ENCODE results near the gene RDH12.

RDH12 gene

DNA sequence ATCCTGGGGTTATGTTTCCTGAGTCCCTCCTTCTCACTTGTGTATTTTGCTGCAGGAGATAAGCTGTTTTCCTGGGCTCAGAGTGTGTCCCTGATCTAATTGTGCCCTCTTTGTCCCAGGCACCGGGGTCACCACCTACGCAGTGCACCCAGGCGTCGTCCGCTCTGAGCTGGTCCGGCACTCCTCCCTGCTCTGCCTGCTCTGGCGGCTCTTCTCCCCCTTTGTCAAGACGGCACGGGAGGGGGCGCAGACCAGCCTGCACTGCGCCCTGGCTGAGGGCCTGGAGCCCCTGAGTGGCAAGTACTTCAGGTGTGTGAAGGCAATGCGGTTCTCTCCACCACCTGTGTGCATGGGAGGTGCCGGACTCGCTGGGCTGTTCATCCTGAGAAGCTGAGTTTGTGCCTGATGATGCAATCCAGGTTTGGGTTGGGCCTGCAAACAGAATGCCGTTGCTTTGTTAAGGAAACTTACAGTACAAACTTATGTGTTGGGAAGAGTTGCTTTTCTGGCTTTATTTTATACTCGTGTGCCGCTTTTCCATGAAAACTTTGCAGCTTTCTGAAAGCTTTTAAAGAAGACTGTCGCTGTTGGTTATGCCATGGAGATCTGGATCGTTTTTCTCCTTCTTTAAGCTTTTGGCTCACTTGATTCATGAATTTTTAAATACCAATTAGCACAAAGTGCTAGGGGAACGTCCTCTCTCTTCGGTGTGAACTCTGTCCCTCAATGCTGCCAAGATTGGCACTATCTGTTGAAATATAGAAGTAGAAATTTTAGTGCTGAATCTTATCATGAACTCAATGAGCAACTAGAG is 27.6 kb downstream of the RDH12 start:
- no peak for DNase-seq
- no peak overlapping the region for H3K4me3 ChIP-seq (ENCODE audit: low read depth, low read length)
- H3K27me3 ChIP-seq (ENCODE audit: insufficient read depth, low read depth, severe bottlenecking) = no peaks in the 10 kb centered on the region
- H3K9me3 ChIP-seq (ENCODE audit: severe bottlenecking) = no peaks in the 10 kb centered on the region
- TF ChIP-seq, protein P1, sequence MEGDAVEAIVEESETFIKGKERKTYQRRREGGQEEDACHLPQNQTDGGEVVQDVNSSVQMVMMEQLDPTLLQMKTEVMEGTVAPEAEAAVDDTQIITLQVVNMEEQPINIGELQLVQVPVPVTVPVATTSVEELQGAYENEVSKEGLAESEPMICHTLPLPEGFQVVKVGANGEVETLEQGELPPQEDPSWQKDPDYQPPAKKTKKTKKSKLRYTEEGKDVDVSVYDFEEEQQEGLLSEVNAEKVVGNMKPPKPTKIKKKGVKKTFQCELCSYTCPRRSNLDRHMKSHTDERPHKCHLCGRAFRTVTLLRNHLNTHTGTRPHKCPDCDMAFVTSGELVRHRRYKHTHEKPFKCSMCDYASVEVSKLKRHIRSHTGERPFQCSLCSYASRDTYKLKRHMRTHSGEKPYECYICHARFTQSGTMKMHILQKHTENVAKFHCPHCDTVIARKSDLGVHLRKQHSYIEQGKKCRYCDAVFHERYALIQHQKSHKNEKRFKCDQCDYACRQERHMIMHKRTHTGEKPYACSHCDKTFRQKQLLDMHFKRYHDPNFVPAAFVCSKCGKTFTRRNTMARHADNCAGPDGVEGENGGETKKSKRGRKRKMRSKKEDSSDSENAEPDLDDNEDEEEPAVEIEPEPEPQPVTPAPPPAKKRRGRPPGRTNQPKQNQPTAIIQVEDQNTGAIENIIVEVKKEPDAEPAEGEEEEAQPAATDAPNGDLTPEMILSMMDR (IDR thresholded peaks at IDR 0.05; ENCODE audit: low read depth, low read length) = no peak
- H3K27ac ChIP-seq = no peak overlapping the region
- no peaks in the 10 kb centered on the region for H3K36me3 ChIP-seq

DNA sequence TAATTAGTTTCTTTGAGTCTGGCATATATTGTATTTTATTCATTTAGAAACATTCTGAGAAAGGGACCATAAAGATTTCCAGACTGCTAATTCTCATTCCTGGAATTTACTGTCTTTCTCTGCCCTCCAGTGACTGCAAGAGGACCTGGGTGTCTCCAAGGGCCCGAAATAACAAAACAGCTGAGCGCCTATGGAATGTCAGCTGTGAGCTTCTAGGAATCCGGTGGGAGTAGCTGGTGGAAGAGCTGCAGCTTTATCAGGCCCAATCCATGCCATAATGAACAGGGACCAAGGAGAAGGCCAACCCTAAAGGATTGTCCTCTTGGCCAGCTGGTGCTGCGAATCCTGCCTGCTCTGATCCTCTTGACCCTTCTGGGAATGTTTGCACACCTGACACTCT is 31.9 kb downstream of the RDH12 start:
- H3K4me3 ChIP-seq (ENCODE audit: low read depth, low read length) = no peak overlapping the region
- H3K9me3 ChIP-seq (ENCODE audit: severe bottlenecking) = no peaks in the 10 kb centered on the region
- H3K27me3 ChIP-seq (ENCODE audit: insufficient read depth, low read depth, severe bottlenecking) = no peaks in the 10 kb centered on the region
- TF ChIP-seq, protein P1 (IDR thresholded peaks at IDR 0.05; ENCODE audit: low read depth, low read length) = no peak
- no peaks in the 10 kb centered on the region for H3K36me3 ChIP-seq
- no peak for DNase-seq
- no peak overlapping the region for H3K27ac ChIP-seq

DNA sequence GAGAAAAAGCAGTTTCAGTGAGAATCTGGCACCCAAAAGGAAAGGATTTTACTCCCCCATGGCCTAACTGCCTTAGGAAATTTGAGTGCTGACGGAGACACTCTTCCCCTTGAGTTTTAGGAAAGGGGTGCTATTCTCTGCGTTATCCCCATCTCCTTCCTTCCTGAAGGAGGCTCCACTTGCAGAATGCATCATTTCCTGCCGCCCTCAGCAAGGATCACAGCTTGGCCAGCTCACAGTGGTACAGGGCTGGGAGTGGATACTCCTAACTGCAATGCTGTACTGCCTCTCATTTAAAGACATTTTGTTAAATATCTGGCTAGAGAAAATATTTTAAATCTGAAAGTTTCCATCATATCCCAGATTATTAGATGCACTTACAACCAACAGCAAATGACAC is 33.0 kb downstream of the RDH12 start:
- Histone ChIP-seq H3K4me3 (ENCODE audit: low read depth, low read length) (no peak overlapping the region), H3K27me3 (ENCODE audit: insufficient read depth, low read depth, severe bottlenecking) (no peaks in the 10 kb centered on the region), H3K9me3 (ENCODE audit: severe bottlenecking) (no peaks in the 10 kb centered on the region), H3K27ac (no peak overlapping the region), H3K36me3 (no peaks in the 10 kb centered on the region)
- no peak for DNase-seq
- TF ChIP-seq, protein P1 (IDR thresholded peaks at IDR 0.05; ENCODE audit: low read depth, low read length) = 0 out of 2 replicates have a peak, but pooled peaks have one; percentile 7

DNA sequence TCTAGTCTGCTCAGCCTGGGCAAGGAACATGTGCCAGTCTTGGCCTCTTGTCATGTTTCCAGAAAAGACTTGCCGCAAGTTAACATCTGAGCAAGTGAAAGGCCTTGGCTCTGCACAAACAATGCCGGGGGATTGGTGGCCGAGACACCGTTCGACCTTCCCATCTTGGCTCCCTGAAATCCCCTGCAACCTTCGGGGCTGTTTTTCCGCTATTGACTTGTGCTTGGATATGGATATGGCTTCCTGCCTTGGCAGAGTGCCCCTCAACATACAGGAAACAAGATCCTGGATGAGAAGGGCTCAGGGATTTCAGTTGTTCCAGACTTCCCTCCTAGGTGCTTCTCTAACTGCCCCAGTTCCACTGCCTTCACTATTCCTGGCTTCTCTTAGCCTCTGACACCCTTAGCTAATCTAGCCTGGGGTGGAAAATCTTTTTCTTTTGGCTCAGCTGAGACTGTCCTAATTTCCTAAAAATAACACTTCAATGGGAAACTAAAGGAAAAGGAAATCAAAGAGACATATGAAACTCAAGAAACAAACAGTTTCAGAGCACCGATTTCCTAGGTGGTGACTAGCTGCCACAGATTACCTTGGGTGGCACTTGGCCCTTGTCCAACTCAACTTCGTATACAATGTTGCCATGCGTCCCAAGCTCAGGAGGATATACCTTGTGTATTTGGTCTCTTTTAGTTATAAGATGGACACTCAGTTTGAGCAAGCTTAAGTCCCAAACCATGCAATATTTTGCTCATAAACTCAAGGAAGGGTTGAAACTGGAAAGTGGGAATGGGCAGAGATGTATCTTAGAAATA is 33.9 kb downstream of the RDH12 start:
- no peak overlapping the region for H3K27ac ChIP-seq
- H3K4me3 ChIP-seq (ENCODE audit: low read depth, low read length) = no peak overlapping the region
- TF ChIP-seq, protein P1 (IDR thresholded peaks at IDR 0.05; ENCODE audit: low read depth, low read length) = no peak
- no peaks in the 10 kb centered on the region for H3K9me3 ChIP-seq (ENCODE audit: severe bottlenecking)
- no peak for DNase-seq
- no peaks in the 10 kb centered on the region for H3K36me3 ChIP-seq
- no peaks in the 10 kb centered on the region for H3K27me3 ChIP-seq (ENCODE audit: insufficient read depth, low read depth, severe bottlenecking)

- TF ChIP-seq, protein P1 (IDR thresholded peaks at IDR 0.05; ENCODE audit: low read depth, low read length) = no peak
- no peak for DNase-seq
- H3K27ac ChIP-seq = no peak overlapping the region
- H3K27me3 ChIP-seq (ENCODE audit: insufficient read depth, low read depth, severe bottlenecking) = no peaks in the 10 kb centered on the region
- H3K36me3 ChIP-seq = no peaks in the 10 kb centered on the region
- H3K4me3 ChIP-seq (ENCODE audit: low read depth, low read length) = no peak overlapping the region
- H3K9me3 ChIP-seq (ENCODE audit: severe bottlenecking) = no peaks in the 10 kb centered on the region
These were observed 35.1 kb downstream of the RDH12 start for GRCh38 chr14:67736771-67737170.
